IMR-90 (cell line): ENCODE measurements around the gene NLRC3.
A peak's percentile ranks its signal among the peaks of the same experiment; 100 is the strongest.

ENCODE experiments used
- BHLHE40 ChIP-seq: fragments of 150-350 bp; IDR thresholded peaks from 2 replicates; pipeline ENCODE4 v1.6.1; 2016; ENCODE audit warnings: mild to moderate bottlenecking, low read depth, low read length
- CEBPB ChIP-seq: IDR thresholded peaks from 2 replicates; pipeline ENCODE4 v1.6.1; 2012; ENCODE audit warnings: low read depth, low read length, improper control_type of control experiment
- CHD1 ChIP-seq: IDR thresholded peaks from 2 replicates; pipeline ENCODE4 v1.6.1; 2012; ENCODE audit warnings: low read depth, low read length, improper control_type of control experiment
- CTCF ChIP-seq: conservative IDR thresholded peaks from 2 replicates; pipeline ENCODE4 v1.5.1; 2012; ENCODE audit warnings: mild to moderate bottlenecking, low read depth, low read length, improper control_type of control experiment
- MAZ ChIP-seq: IDR thresholded peaks from 2 replicates; pipeline ENCODE4 v1.6.1; 2012; ENCODE audit warnings: low read depth, mild to moderate bottlenecking, low read length, improper control_type of control experiment, moderate library complexity, borderline replicate concordance
- MXI1 ChIP-seq: IDR thresholded peaks from 2 replicates; pipeline ENCODE4 v1.6.1; 2012; ENCODE audit warnings: low read depth, mild to moderate bottlenecking, low read length, moderate library complexity, borderline replicate concordance
- POLR2A ChIP-seq: IDR thresholded peaks from 2 replicates; pipeline ENCODE4 v1.6.1; 2012; ENCODE audit warnings: mild to moderate bottlenecking, low read depth, low read length
- RAD21 ChIP-seq: IDR thresholded peaks from 2 replicates; pipeline ENCODE4 v1.6.1; 2012; ENCODE audit warnings: low read length, improper control_type of control experiment
- RCOR1 ChIP-seq: IDR thresholded peaks from 2 replicates; pipeline ENCODE4 v1.6.1; 2012; ENCODE audit warnings: mild to moderate bottlenecking, low read length, improper control_type of control experiment; ENCODE audit not compliant: insufficient replicate concordance
- RFX5 ChIP-seq: IDR thresholded peaks from 2 replicates; pipeline ENCODE4 v1.8.0; 2012; ENCODE audit warnings: low read depth, mild to moderate bottlenecking, low read length, moderate library complexity
- USF2 ChIP-seq: fragments of 150-350 bp; IDR thresholded peaks from 2 replicates; pipeline ENCODE4 v1.6.1; 2017; ENCODE audit warnings: mild to moderate bottlenecking, antibody characterized with exemption, low read length, low read depth

- TF ChIP-seq RFX5 (no peak), USF2 (no peak), CTCF (no peak), CHD1 (no peak), POLR2A (no peak), BHLHE40 (no peak), RAD21 (no peak), RCOR1 (no peak), MAZ (no peak), CEBPB (peak; percentile 47; the same call in 1 of the 2 replicates), MXI1 (no peak)
These were observed 30.1 kb downstream of the NLRC3 start for GRCh38 chr16:3546986-3547682.
